ENCODE results near the gene HDC. TPM values are rescaled to one million over a fixed set of nuclear protein-coding genes. Genes with fewer than 3 reads are reported as not detected.

Gene HDC
- total RNA-seq, 1 donor from 2014 or later: 4.1 TPM

- DNase-seq (no peak), ATAC-seq (no peak)
- Histone ChIP-seq H3K4me1 (no peaks in the 10 kb centered on the region), H3K36me3 (no peaks in the 10 kb centered on the region), H3K27me3 (no peaks in the 10 kb centered on the region), H3K4me3 (no peak overlapping the region), H3K27ac (no peak overlapping the region), H3K9me3 (no peaks in the 10 kb centered on the region)
- intact Hi-C loops (cut with DNase I): no loop called here
- TF ChIP-seq, protein P1, sequence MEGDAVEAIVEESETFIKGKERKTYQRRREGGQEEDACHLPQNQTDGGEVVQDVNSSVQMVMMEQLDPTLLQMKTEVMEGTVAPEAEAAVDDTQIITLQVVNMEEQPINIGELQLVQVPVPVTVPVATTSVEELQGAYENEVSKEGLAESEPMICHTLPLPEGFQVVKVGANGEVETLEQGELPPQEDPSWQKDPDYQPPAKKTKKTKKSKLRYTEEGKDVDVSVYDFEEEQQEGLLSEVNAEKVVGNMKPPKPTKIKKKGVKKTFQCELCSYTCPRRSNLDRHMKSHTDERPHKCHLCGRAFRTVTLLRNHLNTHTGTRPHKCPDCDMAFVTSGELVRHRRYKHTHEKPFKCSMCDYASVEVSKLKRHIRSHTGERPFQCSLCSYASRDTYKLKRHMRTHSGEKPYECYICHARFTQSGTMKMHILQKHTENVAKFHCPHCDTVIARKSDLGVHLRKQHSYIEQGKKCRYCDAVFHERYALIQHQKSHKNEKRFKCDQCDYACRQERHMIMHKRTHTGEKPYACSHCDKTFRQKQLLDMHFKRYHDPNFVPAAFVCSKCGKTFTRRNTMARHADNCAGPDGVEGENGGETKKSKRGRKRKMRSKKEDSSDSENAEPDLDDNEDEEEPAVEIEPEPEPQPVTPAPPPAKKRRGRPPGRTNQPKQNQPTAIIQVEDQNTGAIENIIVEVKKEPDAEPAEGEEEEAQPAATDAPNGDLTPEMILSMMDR (IDR thresholded peaks at IDR 0.05): no peak
Observed at GRCh38 chr15:50192926-50193620, 72.5 kb downstream of the HDC start.

GRCh38 chr15:50192164-50192563 lies 73.4 kb downstream of the HDC start:
- DNase-seq: no peak
- Histone ChIP-seq H3K27ac (no peak overlapping the region), H3K4me1 (no peaks in the 10 kb centered on the region), H3K27me3 (no peaks in the 10 kb centered on the region), H3K36me3 (no peaks in the 10 kb centered on the region), H3K9me3 (no peaks in the 10 kb centered on the region), H3K4me3 (no peak overlapping the region)
- intact Hi-C loops (cut with DNase I): no loop called here
- TF ChIP-seq, protein P1 (IDR thresholded peaks at IDR 0.05): no peak
- ATAC-seq: no peak

Other genes starting within 250 kb of the HDC start
- gene ATP8B4, start 146.5 kb downstream of the HDC start, total RNA-seq: 9.4 TPM
- gene SLC27A2, start 83.5 kb downstream of the HDC start, total RNA-seq: 0.96 TPM
- 21.2 TPM for gene GABPB1, start 89.5 kb upstream of the HDC start, total RNA-seq
- 65.1 TPM for gene USP8, start 158.7 kb upstream of the HDC start, total RNA-seq